HG02884 (cell line): Measurements from ENCODE around the gene MTAP.

Experiments used
- ATAC-seq: cut with Tn5 transposase; IDR thresholded peaks from one replicate; pipeline ENCODE4 v1.9.1; 2021; ENCODE audit warnings: mild to moderate bottlenecking, moderate library complexity; ENCODE audit not compliant: unreplicated experiment

MTAP gene

GRCh38 chr9:21841133-21841532 lies 38.7 kb downstream of the MTAP start:
- no peak for ATAC-seq

- no peak for ATAC-seq
Observed at GRCh38 chr9:21848615-21849014, 46.2 kb downstream of the MTAP start.

GRCh38 chr9:21852754-21853153 lies 50.3 kb downstream of the MTAP start:
- ATAC-seq = peak; percentile 99

GRCh38 chr9:21853414-21853813 lies 51.0 kb downstream of the MTAP start:
- no peak for ATAC-seq

- no peak for ATAC-seq
Observed at GRCh38 chr9:21854119-21854518, 51.7 kb downstream of the MTAP start.

- no peak for ATAC-seq
Observed at GRCh38 chr9:21854594-21854993, 52.2 kb downstream of the MTAP start.

- ATAC-seq = no peak
Observed at GRCh38 chr9:21856301-21857094, 54.1 kb downstream of the MTAP start.

GRCh38 chr9:21862871-21863270 lies 60.4 kb downstream of the MTAP start:
- no peak for ATAC-seq

GRCh38 chr9:21864505-21864904 lies 62.1 kb downstream of the MTAP start:
- ATAC-seq = no peak

GRCh38 chr9:21866302-21866701 lies 63.9 kb downstream of the MTAP start:
- ATAC-seq = no peak

GRCh38 chr9:21871256-21871975 lies 69.0 kb downstream of the MTAP start:
- no peak for ATAC-seq

GRCh38 chr9:21872696-21873095 lies 70.3 kb downstream of the MTAP start:
- no peak for ATAC-seq

- no peak for ATAC-seq
Observed at GRCh38 chr9:21873540-21874221, 71.2 kb downstream of the MTAP start.

- ATAC-seq = no peak
Observed at GRCh38 chr9:21875893-21876292, 73.5 kb downstream of the MTAP start.

- no peak for ATAC-seq
Observed at GRCh38 chr9:21883642-21884041, 81.2 kb downstream of the MTAP start.

- no peak for ATAC-seq
Observed at GRCh38 chr9:21889673-21890072, 87.2 kb downstream of the MTAP start.

- ATAC-seq = no peak
Observed at GRCh38 chr9:21890696-21891095, 88.3 kb downstream of the MTAP start.

- no peak for ATAC-seq
Observed at GRCh38 chr9:21901546-21901945, 99.1 kb downstream of the MTAP start.

- ATAC-seq = no peak
Observed at GRCh38 chr9:21902136-21902535, 99.7 kb downstream of the MTAP start.

GRCh38 chr9:21903380-21903965 lies 101.0 kb downstream of the MTAP start:
- no peak for ATAC-seq

- no peak for ATAC-seq
Observed at GRCh38 chr9:21904371-21904770, 101.9 kb downstream of the MTAP start.
